RPMI8226 (cell line): ENCODE results near the gene USP15.

Source experiments
- DNase-seq: peaks from one replicate; pipeline ENCODE4 v3.0.0-alpha.2; 2015

Gene USP15

GRCh38 chr12:62258941-62259630, 1.1 kb upstream of the USP15 start:
- peak; percentile 53 for DNase-seq

GRCh38 chr12:62259631-62259992, 592 bp upstream of the USP15 start:
- no peak for DNase-seq

GRCh38 chr12:62260733-62261683, 804 bp downstream of the USP15 start:
- peak; percentile 89 for DNase-seq

DNA sequence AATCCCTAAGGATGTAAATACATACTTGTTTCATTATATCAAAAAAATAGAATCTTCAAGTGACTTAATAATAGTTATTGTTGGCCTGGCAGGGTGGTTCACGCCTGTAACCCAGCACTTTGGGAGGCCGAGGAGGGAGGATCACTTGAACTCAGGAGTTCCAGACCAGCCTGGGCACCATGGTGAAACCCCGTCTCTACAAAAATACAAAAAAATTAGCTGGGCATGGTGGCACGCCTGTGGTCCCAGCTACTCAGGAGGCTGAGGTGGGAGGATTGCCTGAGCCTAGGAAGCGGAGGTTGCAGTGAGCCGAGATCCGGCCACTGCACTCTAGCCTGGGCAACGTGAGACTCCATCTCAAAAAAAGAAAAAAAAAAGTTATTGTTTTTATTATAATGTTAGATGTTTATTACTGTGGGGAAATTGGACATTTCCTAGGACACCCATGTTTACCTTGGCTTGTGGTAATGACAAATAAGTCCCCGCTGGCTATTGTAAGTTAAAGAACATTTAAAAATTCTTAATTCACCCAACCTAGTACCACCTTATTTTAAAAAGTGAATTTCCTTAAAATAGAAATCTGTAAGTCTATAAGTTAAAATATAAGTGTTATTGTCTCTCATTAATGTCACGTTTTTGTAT, 1.8 kb downstream of the USP15 start:
- no peak for DNase-seq

DNA sequence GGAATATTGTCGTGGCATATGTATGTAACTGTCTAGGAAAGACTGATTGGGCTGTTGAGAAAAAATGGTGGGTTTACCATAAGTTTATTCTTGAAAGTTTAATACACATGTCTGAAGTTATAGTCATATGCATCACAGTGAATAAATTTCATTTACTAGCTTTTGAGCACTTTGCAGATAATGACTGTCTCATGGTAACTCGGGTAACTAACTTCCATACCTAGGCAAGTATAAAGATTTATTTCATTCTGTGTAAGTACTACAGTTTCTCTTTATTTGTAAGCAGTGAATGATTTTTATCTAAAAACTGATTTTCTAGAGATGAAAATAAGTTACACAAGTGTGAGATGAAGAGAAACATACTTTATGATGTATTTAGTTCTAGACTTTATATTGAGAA, 3.0 kb downstream of the USP15 start:
- no peak for DNase-seq

GRCh38 chr12:62263966-62264365, 3.8 kb downstream of the USP15 start:
- no peak for DNase-seq

- DNase-seq, result no peak
Observed at GRCh38 chr12:62264706-62265105, 4.5 kb downstream of the USP15 start.

DNA sequence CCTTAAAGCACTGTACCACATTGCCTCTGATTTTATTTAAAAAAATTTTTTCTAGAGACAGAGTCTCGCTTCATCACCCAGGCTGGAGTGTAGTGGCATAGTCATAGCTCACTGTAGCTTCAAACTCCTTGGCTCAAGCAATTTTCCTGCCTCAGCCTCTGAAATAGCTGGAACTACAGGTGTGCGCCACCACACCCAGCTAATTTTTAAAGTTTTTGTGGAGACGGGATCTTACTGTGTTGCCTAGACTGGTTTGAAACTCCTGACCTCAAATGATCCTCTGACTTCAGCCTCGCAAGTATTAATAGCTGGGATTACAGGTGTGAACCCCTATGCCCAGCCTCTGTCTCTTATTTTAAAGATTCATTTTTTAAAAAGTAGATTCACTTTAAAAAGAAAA, 5.3 kb downstream of the USP15 start:
- DNase-seq, result no peak

DNA sequence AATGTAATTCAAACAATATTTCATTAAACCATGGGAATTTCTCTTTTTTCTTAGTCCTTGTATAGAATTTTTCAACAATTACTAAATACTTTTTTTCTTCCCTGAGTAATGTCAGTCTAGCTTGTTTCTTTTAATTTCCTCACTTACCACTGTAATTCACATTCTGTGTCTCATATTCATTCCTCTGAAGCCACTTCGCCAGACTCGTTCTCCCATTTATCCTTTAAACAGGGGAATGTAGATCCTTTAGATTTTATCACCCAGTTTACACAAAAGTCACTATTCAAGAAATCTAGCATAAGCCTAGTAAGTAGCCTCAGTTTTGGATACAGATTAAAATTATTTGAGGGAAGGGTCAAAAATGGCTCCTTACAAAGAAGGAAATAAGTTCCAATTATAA, 6.8 kb downstream of the USP15 start:
- DNase-seq, result no peak

DNA sequence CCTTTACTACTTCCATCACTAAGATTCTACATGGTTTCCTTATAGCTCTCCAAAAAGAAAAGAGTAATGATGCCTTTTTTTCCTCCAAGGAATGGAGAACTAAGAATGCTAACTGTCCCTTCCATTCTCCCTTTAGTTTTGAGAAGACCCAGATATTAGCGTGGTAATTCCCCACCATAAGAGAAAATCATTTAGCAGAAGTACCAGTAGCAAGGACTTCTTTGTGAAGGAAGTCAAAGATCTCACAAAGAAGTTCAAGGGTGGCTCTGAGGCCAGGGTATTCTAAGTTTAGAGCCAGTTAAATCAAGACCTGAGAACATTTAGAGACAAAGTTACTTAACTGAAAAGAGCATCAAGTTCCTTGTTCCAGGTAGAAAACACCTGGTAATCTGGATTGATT, 7.3 kb downstream of the USP15 start:
- DNase-seq, result no peak

- DNase-seq, result no peak
Observed at GRCh38 chr12:62268956-62269355, 8.8 kb downstream of the USP15 start.

DNA sequence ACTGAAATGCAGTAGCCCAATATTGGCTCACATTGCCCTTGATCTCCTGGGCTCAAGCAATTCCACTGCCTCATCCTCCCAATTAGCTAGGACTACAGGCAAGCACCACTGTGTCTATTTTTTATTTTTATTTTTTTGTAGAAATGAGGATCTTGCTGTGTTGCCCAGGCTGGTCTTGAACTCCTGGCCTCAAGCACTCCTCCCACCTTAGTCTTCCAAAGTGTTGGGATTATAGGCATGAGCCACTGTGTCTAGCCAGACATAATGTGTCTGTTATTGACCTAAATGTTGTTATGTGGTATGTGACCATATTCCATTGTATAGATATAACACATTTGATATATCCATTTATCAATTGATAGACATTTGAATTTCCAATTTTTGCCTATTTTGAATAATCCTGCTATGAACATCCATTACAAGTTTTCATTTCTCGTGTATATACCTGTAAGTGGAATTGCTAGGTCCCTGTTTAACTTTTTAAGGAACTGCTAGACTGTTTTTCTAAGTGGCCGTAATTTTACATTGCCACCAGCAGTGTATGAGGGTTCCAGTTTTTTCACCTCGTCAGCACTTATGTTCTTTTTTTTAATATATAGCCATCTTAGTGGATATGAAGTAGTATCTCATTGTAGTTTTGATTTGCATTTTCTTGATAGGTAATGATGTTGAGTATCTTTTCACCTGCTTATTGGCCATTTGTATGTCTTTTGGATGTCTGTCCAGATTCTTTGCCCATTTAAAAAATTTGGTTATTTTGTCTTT, 9.4 kb downstream of the USP15 start:
- no peak for DNase-seq

GRCh38 chr12:62270384-62270783, 10.2 kb downstream of the USP15 start:
- no peak for DNase-seq

DNA sequence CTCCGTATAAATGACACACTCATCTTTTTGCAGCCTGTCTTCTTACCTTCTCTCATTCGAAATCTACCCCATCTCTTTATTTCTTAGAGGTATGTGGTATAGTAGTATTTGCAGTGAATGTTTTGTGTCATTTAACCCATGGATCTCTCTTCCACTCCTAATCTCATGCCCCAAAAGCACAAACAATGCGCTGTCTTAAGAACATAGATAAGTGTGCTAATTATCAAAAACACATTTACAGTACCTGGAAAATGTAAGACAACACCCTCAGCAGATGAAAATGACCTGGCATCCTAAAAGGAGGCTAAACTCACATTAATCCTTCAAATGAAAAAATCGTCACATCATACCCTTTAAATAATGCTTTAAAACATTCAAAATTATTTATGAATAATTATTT, 10.7 kb downstream of the USP15 start:
- DNase-seq, result no peak

GRCh38 chr12:62272936-62273552, 12.8 kb downstream of the USP15 start:
- no peak for DNase-seq

- DNase-seq, result no peak
Observed at GRCh38 chr12:62273724-62274380, 13.6 kb downstream of the USP15 start.

DNA sequence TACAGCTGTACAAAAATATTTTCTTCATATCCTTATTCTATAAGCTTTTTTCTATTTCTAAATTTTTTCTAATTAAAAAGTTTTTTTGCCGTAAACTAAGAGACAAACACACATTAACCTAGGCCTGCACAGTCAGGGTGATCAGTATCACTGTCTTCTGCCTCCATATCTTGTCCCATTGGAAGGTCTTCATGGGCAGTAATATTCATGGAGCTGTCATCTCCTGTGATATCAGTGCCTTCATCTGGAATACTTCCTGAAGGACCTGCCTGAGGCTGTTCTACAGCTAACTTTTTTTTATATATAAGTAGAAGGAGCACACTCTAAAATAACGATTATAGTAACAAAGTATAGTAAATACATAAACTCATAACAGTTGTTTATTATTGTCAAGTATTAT, 17.8 kb downstream of the USP15 start:
- no peak for DNase-seq

- no peak for DNase-seq
Observed at GRCh38 chr12:62279058-62279457, 18.9 kb downstream of the USP15 start.

- DNase-seq, result no peak
Observed at GRCh38 chr12:62279961-62280360, 19.8 kb downstream of the USP15 start.

DNA sequence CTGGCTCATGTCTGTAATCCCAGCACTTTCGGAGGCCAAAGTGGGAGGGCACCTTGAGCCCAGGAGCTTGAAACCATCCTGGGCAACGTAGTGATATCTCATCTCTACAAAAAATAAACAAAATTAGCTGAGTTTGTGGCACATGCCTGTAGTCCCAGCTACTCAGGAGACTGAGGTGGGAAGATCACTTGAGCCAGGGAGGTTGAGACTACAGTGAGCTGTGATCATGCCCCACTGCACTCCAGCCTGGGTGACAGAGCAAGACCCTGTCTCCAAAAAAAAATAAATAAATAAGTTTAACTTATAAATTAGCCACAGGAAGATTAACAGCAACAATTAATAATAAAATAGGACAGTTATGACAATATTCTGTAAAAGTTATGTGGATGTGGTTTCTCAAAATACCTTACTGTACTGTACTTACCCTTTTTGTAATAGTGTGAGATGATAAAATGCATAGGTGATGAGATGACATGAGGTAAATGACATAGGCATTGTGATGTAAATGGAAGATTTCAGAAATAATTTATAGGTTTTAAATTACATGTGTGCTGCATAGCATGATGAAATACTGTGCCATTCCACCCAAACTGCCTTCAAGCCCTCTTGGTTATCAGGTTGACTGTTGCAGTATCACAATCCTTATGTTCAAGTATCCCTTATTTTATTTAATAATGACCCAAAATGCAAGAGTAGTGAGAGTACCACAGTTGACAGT, 22.0 kb downstream of the USP15 start:
- no peak for DNase-seq

DNA sequence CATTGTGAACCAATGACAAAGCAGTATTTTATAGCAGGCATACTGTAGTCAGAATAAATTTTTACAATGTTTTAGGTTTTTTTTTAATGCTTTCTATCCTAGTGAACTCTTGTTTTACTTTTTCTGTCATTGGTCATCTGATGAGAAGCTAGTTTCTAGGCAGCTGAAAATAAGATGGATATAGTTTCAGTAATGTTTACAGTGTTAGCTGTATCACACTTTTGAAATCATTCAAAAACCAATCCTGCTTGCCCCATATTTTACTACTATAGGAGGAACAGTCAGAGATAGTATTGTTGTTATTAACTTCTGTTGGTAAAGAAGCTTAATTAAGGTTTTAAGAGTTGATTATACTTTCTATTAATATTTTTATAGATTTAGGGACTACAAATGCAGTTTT, 24.5 kb downstream of the USP15 start:
- DNase-seq, result no peak
